Type B pancreatic cell (in vitro differentiated cells): ENCODE data around the gene SMIM44. TPM values are rescaled to one million over a fixed set of nuclear protein-coding genes. Genes with fewer than 3 reads are reported as not detected.

Experiments
- DNase-seq: peaks from one replicate; pipeline ENCODE4 v3.0.0; 2021; ENCODE audit warnings: mixed read lengths; ENCODE audit not compliant: unreplicated experiment; ENCODE audit errors: extremely low spot score
- H3K27ac Mint-ChIP-seq: 2 replicates; pipeline ENCODE4 v1.8.0; 2021; ENCODE audit warnings: mild to moderate bottlenecking, mixed read lengths
- H3K27me3 Mint-ChIP-seq: 2 replicates; pipeline ENCODE4 v1.8.0; 2021; ENCODE audit warnings: mixed read lengths
- H3K36me3 Mint-ChIP-seq: 2 replicates; pipeline ENCODE4 v1.8.0; 2021; ENCODE audit warnings: mixed read lengths
- H3K4me1 Mint-ChIP-seq: one replicate; pipeline ENCODE4 v1.8.0; 2021; ENCODE audit warnings: mixed read lengths; ENCODE audit not compliant: unreplicated experiment
- H3K4me3 Mint-ChIP-seq: 2 replicates; pipeline ENCODE4 v1.8.0; 2021; ENCODE audit warnings: mild to moderate bottlenecking, mixed read lengths
- H3K9me3 Mint-ChIP-seq: 2 replicates; pipeline ENCODE4 v1.8.0; 2021; ENCODE audit warnings: mixed read lengths
- CTCF ChIP-seq: fragments of 200-600 bp; sonication (generic); conservative IDR thresholded peaks from 2 replicates; pipeline ENCODE4 v1.5.0; 2021; ENCODE audit warnings: antibody characterized with exemption, mild to moderate bottlenecking
- total RNA-seq: library from RNA; stranded (reverse); gene quantifications from 2 replicates; pipeline ENCODE4 v1.2.1, GENCODE V29; 2021; ENCODE audit warnings: low replicate concordance

Gene SMIM44
- total RNA-seq, 1 donor from 2014 or later: not detected

- TF ChIP-seq CTCF: no peak
- H3K27ac Mint-ChIP-seq: peak overlapping the region; percentile 93
Measured at GRCh38 chr19:3507371-3508120, 24.3 kb upstream of the SMIM44 start.

GRCh38 chr19:3506384-3507340, 23.4 kb upstream of the SMIM44 start:
- DNase-seq: no peak
- peak overlapping the region; percentile 93 for H3K27ac Mint-ChIP-seq
- TF ChIP-seq CTCF: no peak
- peaks cover 3% of the 10 kb centered on the region for H3K36me3 Mint-ChIP-seq
- H3K27me3 Mint-ChIP-seq: no peaks in the 10 kb centered on the region
- no peaks in the 10 kb centered on the region for H3K9me3 Mint-ChIP-seq
- H3K4me1 Mint-ChIP-seq: peaks cover 18% of the 10 kb centered on the region
- peak overlapping the region; percentile 95 for H3K4me3 Mint-ChIP-seq

More at GRCh38 chr19:3507371-3508120, 24.3 kb upstream of the SMIM44 start:
- Mint-ChIP-seq H3K9me3 (no peaks in the 10 kb centered on the region), H3K4me1 (peaks cover 18% of the 10 kb centered on the region), H3K27me3 (no peaks in the 10 kb centered on the region), H3K4me3 (peak overlapping the region; percentile 95), H3K36me3 (peaks cover 3% of the 10 kb centered on the region)
- no peak for DNase-seq

- peaks cover 21% of the 10 kb centered on the region for H3K4me1 Mint-ChIP-seq
- peak; percentile 100 for DNase-seq
- H3K9me3 Mint-ChIP-seq: peaks cover 3% of the 10 kb centered on the region
- peaks cover 3% of the 10 kb centered on the region for H3K36me3 Mint-ChIP-seq
- no peak for TF ChIP-seq CTCF
- H3K27ac Mint-ChIP-seq: peak within 1 kb of the TSS; percentile 98
- peak within 1 kb of the TSS; percentile 95 for H3K4me3 Mint-ChIP-seq
- H3K27me3 Mint-ChIP-seq: no peaks in the 10 kb centered on the region
Measured at GRCh38 chr19:3505598-3506383, 22.6 kb upstream of the SMIM44 start, which contains the start of gene FZR1. FZR1 (plus strand) TSS chr19:3506311; CDS start chr19:3522990, 16,679 bp downstream.

- Mint-ChIP-seq H3K4me3 (peak overlapping the region; percentile 94), H3K36me3 (peaks cover 3% of the 10 kb centered on the region), H3K27ac (peak overlapping the region; percentile 98), H3K4me1 (peaks cover 23% of the 10 kb centered on the region), H3K27me3 (no peaks in the 10 kb centered on the region), H3K9me3 (peaks cover 4% of the 10 kb centered on the region)
- no peak for DNase-seq
- no peak for TF ChIP-seq CTCF
Measured at GRCh38 chr19:3504735-3505134, 21.5 kb upstream of the SMIM44 start.

- no peak for TF ChIP-seq CTCF
- Mint-ChIP-seq H3K36me3 (peaks cover under 1% of the 10 kb centered on the region), H3K4me1 (peaks cover 21% of the 10 kb centered on the region), H3K9me3 (peaks cover 4% of the 10 kb centered on the region), H3K27me3 (no peaks in the 10 kb centered on the region), H3K27ac (no peak overlapping the region), H3K4me3 (no peak overlapping the region)
- DNase-seq: no peak
Measured at GRCh38 chr19:3503036-3503572, 19.9 kb upstream of the SMIM44 start.
